HG03025 (cell line): ENCODE data around the gene L3MBTL4.

Source experiments
- ATAC-seq: cut with Tn5 transposase; IDR thresholded peaks from one replicate; pipeline ENCODE4 v1.9.1; 2021; ENCODE audit warnings: mild to moderate bottlenecking, moderate library complexity; ENCODE audit not compliant: unreplicated experiment, low FRiP score

The L3MBTL4 gene

GRCh38 chr18:5942591-5942990 lies 472.1 kb downstream of the L3MBTL4 start:
- ATAC-seq = no peak

GRCh38 chr18:5941890-5942289 lies 472.8 kb downstream of the L3MBTL4 start:
- ATAC-seq = no peak

- no peak for ATAC-seq
Measured at GRCh38 chr18:5939801-5940667, 474.7 kb downstream of the L3MBTL4 start.

GRCh38 chr18:5937795-5938194 lies 476.9 kb downstream of the L3MBTL4 start:
- ATAC-seq = no peak

- ATAC-seq = no peak
Measured at GRCh38 chr18:5937121-5937520, 477.6 kb downstream of the L3MBTL4 start.

GRCh38 chr18:5930789-5931188 lies 483.9 kb downstream of the L3MBTL4 start:
- ATAC-seq = no peak

GRCh38 chr18:5918205-5918858 lies 496.4 kb downstream of the L3MBTL4 start:
- no peak for ATAC-seq

GRCh38 chr18:5914951-5915350 lies 499.8 kb downstream of the L3MBTL4 start:
- no peak for ATAC-seq

GRCh38 chr18:5914016-5914415 lies 500.7 kb downstream of the L3MBTL4 start:
- no peak for ATAC-seq

GRCh38 chr18:5912566-5912965 lies 502.1 kb downstream of the L3MBTL4 start:
- no peak for ATAC-seq

- no peak for ATAC-seq
Measured at GRCh38 chr18:5909125-5909524, 505.6 kb downstream of the L3MBTL4 start.
